Jurkat, Clone E6-1 (cell line): ENCODE results near the gene AMER1.

Experiments used
- DNase-seq: peaks from one replicate; pipeline ENCODE4 v3.0.0-alpha.2; 2011; ENCODE audit warnings: low read depth, low spot score
- H3K4me3 ChIP-seq: 2 replicates; pipeline ENCODE4 v1.5.1; 2011; ENCODE audit warnings: mild to moderate bottlenecking, low read length, control low read depth, moderate library complexity

AMER1 gene

DNA sequence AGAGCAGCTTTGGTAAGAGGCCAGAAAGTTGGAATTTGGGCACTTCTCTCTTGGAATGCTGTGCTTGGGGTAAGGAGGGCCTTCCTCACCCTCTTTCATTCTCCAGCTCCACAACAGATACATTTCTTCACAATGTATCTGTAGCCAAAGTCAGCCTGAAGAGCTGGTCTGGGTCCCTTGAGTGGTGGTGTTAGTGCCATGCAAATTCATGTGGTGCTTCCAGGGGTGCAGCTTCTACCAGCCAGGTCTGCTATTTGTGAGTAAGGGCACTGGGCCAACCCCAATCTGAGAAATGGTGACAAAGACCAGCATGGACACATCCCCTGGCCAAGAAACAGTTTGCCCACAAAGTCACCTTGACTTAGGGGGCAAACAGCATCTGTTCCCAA, 17.8 kb downstream of the AMER1 start:
- no peak for DNase-seq

DNA sequence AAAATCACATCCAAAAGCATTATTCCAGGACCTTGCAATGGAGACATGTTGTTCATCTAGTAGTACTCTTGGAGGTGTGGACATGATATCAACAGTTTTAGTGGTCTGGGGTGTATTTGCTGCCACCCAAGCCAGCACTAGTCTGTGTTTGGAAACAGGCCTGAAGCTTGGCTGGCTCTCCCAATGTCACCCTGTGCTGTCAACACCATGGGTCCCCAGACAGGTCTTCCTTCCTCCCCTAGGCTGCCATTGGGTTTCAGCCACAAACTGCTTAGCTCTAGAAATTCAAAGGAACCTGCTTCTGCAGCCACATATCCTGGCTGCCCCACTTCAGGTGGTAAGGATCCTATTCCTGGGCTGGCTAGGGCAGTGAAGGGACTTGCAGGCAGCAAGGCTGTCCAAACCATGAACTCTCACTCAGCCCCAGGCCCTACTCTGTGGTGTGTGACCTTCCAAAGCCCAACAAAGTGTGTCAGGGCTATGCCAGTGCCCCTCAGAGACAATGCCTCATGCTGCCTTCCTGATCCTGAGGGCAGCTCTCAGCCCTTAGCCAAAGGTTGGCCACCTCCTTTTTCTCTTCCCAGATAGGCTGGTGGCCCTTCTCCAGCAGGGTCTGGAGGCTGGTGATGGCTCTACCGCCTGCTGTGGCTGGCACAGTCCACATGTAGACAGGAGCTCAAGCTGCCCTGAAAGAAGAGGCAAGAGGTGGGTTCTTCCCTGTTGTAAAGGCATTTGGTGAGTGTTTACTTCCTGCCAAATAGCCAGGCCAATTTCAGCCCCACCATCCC, 18.3 kb downstream of the AMER1 start:
- no peak for DNase-seq

More for the DNA sequence above, 17.8 kb downstream of the AMER1 start:
- H3K4me3 ChIP-seq = no peak overlapping the region

DNA sequence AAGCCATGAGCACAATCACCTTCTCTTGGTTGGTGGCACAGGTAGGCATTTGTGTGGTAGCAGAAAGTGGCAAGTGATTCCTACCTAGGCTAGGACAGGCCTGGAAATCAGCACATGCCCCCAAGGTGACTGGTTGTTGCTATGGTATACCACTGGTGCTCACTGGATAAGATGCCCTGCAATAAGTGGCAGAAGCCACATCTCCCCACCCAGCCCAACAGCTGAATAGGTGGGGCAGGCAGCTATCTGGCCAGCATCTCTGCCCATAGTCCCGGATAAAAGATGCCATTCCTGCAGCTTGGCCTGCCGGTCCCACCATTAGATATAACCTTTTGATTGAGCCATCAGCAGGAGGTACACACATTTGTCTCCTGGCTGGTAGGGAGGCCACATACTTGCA, 21.1 kb downstream of the AMER1 start:
- no peak for DNase-seq
- H3K4me3 ChIP-seq = no peak overlapping the region

More for the DNA sequence above, 18.3 kb downstream of the AMER1 start:
- no peak overlapping the region for H3K4me3 ChIP-seq

DNA sequence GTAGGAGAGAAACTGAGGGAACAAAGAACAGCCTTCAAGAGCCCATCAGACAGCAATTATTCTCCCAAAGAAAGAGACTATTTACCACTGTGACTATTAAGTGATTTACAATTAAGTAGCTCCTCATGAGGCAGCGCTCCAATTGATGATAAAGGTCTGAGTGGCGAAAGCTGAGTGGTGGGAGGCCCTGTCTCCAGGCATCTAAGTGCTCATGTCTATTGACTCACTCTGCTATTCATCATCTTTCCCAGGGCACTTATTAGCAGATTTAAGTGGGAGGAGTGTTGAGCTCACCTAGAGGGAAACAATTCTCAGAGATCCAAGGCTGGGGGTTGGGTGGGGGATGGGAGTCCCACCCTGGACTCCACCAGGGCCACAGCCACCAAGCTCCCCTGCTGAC, 23.3 kb downstream of the AMER1 start:
- no peak overlapping the region for H3K4me3 ChIP-seq
- no peak for DNase-seq

DNA sequence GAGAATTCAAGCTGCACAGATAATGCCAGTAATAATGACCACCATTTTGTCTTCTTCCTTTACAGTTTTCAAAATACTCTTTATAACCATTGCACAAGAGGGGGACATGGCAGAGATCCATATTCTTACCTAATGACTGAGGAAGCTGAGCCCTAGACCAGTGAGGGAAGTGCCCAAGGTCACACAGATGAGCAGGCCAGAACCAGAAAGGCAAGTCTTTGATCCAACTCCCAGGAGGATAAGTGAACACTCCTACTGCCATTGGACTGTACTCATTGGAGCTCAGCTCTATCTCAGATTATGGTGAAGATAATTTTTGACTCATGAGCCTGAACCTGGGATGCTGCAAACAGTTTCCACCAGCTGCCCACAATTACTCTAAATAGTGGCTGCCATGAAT, 28.6 kb downstream of the AMER1 start:
- no peak overlapping the region for H3K4me3 ChIP-seq
- no peak for DNase-seq

DNA sequence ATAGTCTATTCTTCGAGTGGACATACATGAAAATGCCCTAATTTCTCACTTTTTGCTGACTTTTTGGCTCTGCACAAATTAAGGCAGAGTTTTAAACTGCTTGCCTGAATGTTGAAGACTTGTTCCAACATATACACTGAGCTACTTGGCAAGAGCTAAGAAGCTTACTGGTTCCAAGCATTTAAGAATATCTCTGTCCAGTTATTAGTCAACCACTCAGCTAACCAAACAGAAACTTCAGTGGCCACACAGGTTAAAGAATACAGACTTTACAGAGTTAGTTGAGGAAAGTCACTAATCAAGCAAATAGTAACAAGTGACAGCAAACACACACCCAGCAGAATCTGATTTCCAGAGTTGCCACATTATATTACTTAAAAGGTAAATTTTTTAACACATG, 35.5 kb downstream of the AMER1 start:
- DNase-seq = no peak
- H3K4me3 ChIP-seq = no peak overlapping the region

DNA sequence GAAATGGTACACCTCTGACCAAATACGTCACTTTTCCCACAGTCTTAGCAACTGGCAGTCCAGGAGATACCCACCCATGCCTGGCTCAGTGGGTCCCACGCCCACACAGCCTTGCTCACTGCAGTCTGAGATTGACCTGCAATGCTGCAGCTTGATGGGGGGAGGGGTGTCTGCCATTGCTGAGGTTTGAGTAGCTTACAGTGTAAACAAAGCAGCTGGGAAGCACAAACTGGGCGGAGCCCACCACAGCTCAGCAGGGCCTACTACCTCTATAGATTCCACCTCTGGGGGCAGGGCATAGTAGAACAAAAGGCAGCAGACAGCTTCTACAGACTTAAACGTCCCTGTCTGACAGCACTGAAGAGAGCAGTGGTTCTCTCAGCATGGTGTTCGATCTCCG, 52.7 kb downstream of the AMER1 start:
- DNase-seq = no peak

DNA sequence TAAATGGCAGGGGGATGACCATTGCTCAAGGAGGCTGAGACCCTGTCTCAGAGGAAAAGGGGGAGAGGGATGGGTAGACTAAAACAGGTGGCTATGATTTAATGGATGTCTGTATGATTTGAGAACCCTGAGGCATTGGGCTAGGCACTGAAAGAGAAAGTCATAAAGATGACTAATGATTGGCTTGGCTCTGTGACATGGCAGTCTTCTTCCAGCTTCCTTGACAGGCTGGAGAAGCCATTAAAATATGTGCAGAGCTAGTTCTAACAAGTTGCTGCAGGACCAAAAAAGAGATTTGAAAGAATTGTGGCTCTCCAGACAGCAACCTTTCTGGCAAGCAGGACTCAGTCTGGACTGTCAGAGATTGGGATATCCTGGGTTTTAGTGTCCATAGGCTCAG, 53.6 kb downstream of the AMER1 start:
- DNase-seq = no peak

More for the DNA sequence above, 52.7 kb downstream of the AMER1 start:
- H3K4me3 ChIP-seq = no peak overlapping the region

DNA sequence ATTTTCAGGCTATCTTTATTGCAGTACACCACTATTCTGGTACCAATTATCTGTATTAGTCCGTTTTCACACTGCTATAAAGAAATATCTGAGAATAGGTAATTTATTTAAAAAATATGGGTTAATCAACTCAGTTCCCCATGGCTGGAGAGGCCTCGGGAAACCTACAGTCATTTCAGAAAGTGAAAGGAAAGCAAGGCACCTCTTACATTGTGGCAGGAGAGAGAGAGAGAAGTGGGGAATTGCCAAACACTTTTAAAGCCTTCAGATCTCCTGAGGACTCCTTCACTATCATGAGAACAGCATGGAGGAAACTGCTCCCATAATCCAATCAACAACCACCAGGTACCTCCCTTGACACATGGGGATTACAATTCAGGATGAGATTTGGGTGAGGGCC, 54.7 kb downstream of the AMER1 start:
- no peak for DNase-seq
- no peak overlapping the region for H3K4me3 ChIP-seq

More for the DNA sequence above, 53.6 kb downstream of the AMER1 start:
- no peak overlapping the region for H3K4me3 ChIP-seq
